ENCODE measurements around the gene HDAC3. TPM values are rescaled to one million over a fixed set of nuclear protein-coding genes. Genes with fewer than 3 reads are reported as not detected.

The HDAC3 gene
- total RNA-seq, 1 experiment from 2014 or later = 52.4 TPM

GRCh38 chr5:141657937-141658545 lies 21.4 kb upstream of the HDAC3 start:
- DNase-seq (ENCODE audit: low read depth) = peak; percentile 93

- no peak for DNase-seq (ENCODE audit: low read depth)
These were observed 20.8 kb upstream of the HDAC3 start for GRCh38 chr5:141657404-141657803.

GRCh38 chr5:141656396-141656795 lies 19.7 kb upstream of the HDAC3 start:
- no peak for DNase-seq (ENCODE audit: low read depth)

GRCh38 chr5:141655020-141655419 lies 18.4 kb upstream of the HDAC3 start:
- DNase-seq (ENCODE audit: low read depth) = no peak

GRCh38 chr5:141654298-141654697 lies 17.6 kb upstream of the HDAC3 start:
- peak; percentile 45 for DNase-seq (ENCODE audit: low read depth)

- no peak for DNase-seq (ENCODE audit: low read depth)
These were observed 15.1 kb upstream of the HDAC3 start for GRCh38 chr5:141651728-141652105.

GRCh38 chr5:141650851-141651727 lies 14.4 kb upstream of the HDAC3 start, which contains the start of gene FCHSD1:
Gene FCHSD1 (minus strand): TSS chr5:141651418. CDS start chr5:141651368, 50 bp downstream.
- DNase-seq (ENCODE audit: low read depth) = peak; percentile 74

GRCh38 chr5:141649972-141650371 lies 13.3 kb upstream of the HDAC3 start:
- no peak for DNase-seq (ENCODE audit: low read depth)

- no peak for DNase-seq (ENCODE audit: low read depth)
These were observed 12.5 kb upstream of the HDAC3 start for GRCh38 chr5:141649056-141649688.

- DNase-seq (ENCODE audit: low read depth) = no peak
These were observed 11.2 kb upstream of the HDAC3 start for GRCh38 chr5:141647851-141648250.

GRCh38 chr5:141647242-141647641 lies 10.6 kb upstream of the HDAC3 start:
- DNase-seq (ENCODE audit: low read depth) = no peak

GRCh38 chr5:141646026-141646425 lies 9.4 kb upstream of the HDAC3 start:
- no peak for DNase-seq (ENCODE audit: low read depth)

GRCh38 chr5:141641634-141642267 lies 5.1 kb upstream of the HDAC3 start:
- peak; percentile 56 for DNase-seq (ENCODE audit: low read depth)

- no peak for DNase-seq (ENCODE audit: low read depth)
These were observed 4.0 kb upstream of the HDAC3 start for GRCh38 chr5:141640698-141641097.

GRCh38 chr5:141640051-141640415 lies 3.4 kb upstream of the HDAC3 start:
- no peak for DNase-seq (ENCODE audit: low read depth)

- no peak for DNase-seq (ENCODE audit: low read depth)
These were observed 2.9 kb upstream of the HDAC3 start for GRCh38 chr5:141639357-141640050.

GRCh38 chr5:141638771-141639170 lies 2.1 kb upstream of the HDAC3 start:
- no peak for DNase-seq (ENCODE audit: low read depth)

GRCh38 chr5:141637767-141638419 lies 1.2 kb upstream of the HDAC3 start:
- DNase-seq (ENCODE audit: low read depth) = peak; percentile 42

- no peak for DNase-seq (ENCODE audit: low read depth)
These were observed 596 bp upstream of the HDAC3 start for GRCh38 chr5:141637123-141637766.

GRCh38 chr5:141636106-141636412 lies 590 bp downstream of the HDAC3 start:
- no peak for DNase-seq (ENCODE audit: low read depth)

- no peak for DNase-seq (ENCODE audit: low read depth)
These were observed 1.0 kb downstream of the HDAC3 start for GRCh38 chr5:141635646-141636045.

Measured in RPMI7951 (cell line).